Measurements from ENCODE around the gene SLC22A1. TPM values are rescaled to one million over a fixed set of nuclear protein-coding genes. Genes with fewer than 3 reads are reported as not detected.
A peak's percentile ranks its signal among the peaks of the same experiment; 100 is the strongest.
"Not testable (repeated sequence)": the region's sequence is repeated elsewhere in the genome, so short reads cannot be mapped to it uniquely, and the experiment has no call there.

The SLC22A1 gene
- total RNA-seq, 1 donor from 2014 or later: 3.4 TPM

DNA sequence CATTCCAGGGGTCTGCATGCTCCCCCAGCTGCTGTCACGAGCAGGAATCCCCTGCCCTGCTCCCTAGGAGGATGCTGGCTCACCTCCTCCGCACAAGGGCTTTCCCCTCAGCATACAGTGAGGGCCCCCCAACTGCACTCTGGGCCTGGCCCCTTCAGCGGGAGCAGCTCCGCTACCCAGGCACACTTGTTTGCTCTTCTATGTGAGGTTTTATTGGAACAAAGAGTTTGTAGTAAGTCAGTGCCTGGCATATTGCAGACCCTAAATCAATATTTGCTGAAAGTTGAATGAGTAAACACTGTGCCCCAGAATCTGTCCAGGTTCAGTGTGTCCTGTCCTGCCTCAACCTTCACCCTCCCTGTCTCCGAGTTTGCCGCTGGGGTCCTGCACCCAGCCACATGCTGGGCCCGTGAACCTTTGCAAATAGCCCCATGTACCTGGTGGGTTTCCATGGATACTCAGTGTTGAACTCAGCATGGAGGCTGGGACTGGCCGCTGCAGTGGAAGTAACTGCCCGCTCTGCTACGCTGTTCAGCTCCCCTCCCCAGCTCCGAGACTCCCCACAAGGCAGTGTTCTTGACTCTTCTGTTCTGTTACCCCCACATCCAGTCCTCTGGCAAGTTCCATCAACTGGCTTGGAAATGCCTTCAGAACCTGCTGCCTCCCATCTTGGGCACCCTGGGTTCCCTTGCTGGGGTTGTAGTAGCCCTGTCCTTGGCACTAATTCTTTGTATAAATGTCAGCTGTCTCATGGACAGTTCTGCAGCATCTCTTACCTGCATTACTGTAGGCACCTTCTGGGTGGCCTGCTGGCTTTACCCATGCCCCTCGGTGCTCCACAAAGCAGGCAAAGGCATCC, 15.7 kb downstream of the SLC22A1 start:
- peak; percentile 74 for DNase-seq (ENCODE audit: low spot score)

- peak; percentile 67 for DNase-seq (ENCODE audit: low spot score)
Observed at GRCh38 chr6:160137989-160138835, 16.6 kb downstream of the SLC22A1 start.

GRCh38 chr6:160138839-160139419, 17.3 kb downstream of the SLC22A1 start:
- no peak for DNase-seq (ENCODE audit: low spot score)

- peak; percentile 82 for DNase-seq (ENCODE audit: low spot score)
Observed at GRCh38 chr6:160139420-160139851, 17.8 kb downstream of the SLC22A1 start.

- not testable (repeated sequence) for DNase-seq (ENCODE audit: low spot score)
Observed at GRCh38 chr6:160140493-160140892, 18.9 kb downstream of the SLC22A1 start.

DNA sequence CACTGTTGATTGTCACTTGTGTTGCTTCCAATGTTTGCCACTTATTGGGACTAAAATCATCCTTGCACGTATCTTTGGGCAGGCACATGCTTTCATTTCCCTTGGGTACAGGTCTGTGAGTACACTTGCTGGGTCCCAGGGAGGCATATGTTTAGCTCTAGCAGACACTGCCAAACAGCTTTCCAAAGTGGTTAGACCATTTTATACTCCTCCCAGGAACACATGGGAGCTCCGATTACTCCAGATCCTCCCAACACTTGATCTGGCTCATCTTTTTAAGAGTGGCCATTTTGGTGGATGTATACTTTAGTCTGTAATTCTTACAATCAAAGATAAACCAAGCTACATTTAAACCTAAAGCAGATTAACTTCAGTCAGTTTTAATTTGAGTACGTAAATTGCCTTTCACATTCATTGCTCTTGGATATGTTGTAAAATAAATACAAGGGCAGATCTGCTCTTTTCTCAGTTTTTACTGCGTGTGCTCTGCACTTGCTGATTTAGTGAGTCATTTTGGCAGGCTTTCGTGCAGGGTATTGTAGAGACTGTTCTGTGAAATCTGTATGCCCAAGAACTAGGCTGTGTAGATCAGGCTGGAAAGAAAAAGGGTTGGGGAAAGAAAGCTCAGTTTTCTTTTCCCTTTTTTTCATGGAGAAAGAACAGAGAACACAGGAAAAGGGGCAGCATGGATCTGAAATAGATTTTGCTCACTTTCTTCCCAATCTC, 19.5 kb downstream of the SLC22A1 start:
- DNase-seq (ENCODE audit: low spot score): no peak

- no peak for DNase-seq (ENCODE audit: low spot score)
Observed at GRCh38 chr6:160142115-160142715, 20.6 kb downstream of the SLC22A1 start.

DNA sequence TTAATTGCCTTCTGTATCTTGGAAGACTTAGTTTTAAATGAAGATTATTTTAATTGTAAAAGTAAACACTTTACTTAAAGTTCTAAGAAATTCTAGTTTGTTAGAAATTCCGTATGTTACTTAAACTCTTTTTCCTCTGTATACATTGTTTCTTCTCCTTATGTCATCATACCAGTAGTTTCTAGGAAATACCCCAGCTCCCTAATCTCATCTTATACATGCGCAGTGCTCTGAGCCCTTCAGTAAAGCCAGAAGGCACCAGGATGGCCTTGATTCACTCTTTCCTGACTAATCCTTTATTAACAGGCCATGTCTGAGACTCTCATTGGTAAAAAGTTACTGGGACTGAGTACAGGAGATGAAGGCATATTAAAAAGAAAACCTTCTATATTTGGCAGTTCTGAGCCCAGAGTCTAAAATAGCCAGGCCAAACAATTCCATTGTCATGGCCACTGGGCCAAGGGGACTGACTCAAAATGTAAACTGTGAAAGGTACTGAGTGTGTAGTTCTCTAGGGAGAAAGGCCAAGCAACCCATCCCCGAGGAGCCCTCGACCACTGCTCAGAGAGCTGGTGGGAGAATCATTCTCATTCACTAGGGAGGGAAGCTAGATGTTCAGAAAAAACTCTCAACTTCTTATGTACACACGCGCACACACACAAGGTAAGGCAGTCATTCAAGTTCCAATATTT, 25.0 kb downstream of the SLC22A1 start:
- DNase-seq (ENCODE audit: low spot score): no peak

DNA sequence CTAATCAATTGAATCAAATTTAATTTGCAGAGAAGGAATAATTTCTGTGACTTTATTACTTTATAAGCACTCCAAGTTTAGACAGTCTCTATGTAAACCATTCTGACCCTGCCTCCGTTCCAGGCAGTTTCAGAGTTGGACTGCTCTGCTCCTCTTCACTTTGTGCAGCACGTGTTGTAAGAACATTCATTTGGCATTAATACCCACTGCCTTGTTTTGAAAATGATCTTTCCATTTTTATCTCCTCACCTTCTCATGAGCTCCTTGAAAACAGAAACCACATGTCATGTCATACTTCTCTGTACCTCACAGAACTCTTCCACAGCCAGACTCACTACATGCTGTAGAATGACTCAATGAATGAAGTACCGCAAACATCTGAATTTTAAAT, 25.5 kb downstream of the SLC22A1 start:
- no peak for DNase-seq (ENCODE audit: low spot score)

- DNase-seq (ENCODE audit: low spot score): no peak
Observed at GRCh38 chr6:160154471-160154870, 32.9 kb downstream of the SLC22A1 start.

DNA sequence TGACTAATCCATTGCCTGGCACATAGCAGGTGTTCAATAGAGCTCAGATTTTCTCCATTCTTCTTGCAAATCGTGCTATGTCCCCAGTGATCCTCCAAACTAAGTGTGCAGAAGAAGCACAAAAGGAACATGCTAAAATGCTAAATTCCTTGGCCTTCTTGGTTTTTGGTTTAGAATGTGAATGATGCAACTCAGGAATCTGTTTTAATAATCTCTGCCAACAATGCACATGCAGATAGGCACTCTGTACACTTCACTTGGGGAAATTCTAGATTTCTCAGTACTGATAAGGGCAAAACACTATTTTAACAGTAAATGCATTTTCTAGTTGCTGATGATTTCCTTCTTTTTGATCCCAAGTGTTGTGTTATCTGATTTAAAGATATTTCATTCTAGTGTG, 35.2 kb downstream of the SLC22A1 start:
- no peak for DNase-seq (ENCODE audit: low spot score)

GRCh38 chr6:160160450-160160849, 38.8 kb downstream of the SLC22A1 start:
- DNase-seq (ENCODE audit: low spot score): no peak

GRCh38 chr6:160160929-160161646, 39.5 kb downstream of the SLC22A1 start:
- no peak for DNase-seq (ENCODE audit: low spot score)

DNA sequence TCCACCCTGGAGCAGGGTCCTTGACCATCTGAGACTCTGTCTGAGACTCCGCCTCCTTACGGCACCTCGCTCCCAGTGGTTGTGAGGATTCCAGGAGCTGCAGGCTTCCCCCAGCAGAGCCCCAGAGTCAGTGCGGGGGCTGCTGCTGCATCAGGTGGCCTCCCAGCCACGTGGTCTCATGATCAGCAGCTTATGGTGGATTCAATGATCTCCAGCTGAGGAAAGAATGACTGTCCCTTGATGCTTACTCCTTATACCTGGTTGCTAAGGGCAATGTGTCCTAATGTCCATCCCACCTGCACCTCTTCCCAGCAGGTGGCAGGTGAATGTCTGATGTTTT, 40.0 kb downstream of the SLC22A1 start:
- no peak for DNase-seq (ENCODE audit: low spot score)

- DNase-seq (ENCODE audit: low spot score): no peak
Observed at GRCh38 chr6:160162030-160162566, 40.5 kb downstream of the SLC22A1 start.

DNA sequence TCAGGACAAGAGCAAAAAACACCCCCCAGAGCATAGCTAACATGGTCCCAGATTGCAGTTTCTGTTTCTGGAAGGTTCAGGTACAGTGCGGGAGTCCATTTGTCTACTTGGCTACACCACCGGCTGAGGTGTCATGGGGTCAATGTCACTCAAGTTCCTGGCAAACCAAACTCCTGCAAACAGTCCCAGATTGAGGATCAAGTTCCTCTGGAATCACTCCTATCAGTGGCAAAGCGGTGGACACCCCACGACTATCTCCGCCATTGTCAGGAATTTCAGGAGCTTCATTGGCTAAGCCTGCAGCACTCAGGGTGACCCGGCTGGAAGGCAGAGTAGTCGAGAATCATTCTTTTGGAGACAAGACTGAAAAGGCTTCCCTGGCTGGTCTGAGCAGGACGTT, 41.8 kb downstream of the SLC22A1 start:
- no peak for DNase-seq (ENCODE audit: low spot score)

- DNase-seq (ENCODE audit: low spot score): no peak
Observed at GRCh38 chr6:160163912-160164311, 42.3 kb downstream of the SLC22A1 start.

GRCh38 chr6:160165928-160166327, 44.3 kb downstream of the SLC22A1 start:
- DNase-seq (ENCODE audit: low spot score): not testable (repeated sequence)
